Left ventricle myocardium inferior (tissue), 1 donor: ENCODE data around the gene LIMK1. TPM values are rescaled to one million over a fixed set of nuclear protein-coding genes. Genes with fewer than 3 reads are reported as not detected.

Experiments
- DNase-seq: peaks from one replicate; pipeline ENCODE4 v3.0.0-alpha.2; 2020
- H3K27ac ChIP-seq: fragments of 200-600 bp; replicated peaks from 2 replicates; pipeline ENCODE4 v1.8.0; 2021
- H3K27me3 ChIP-seq: fragments of 200-600 bp; 2 replicates; pipeline ENCODE4 v1.8.0; 2021; ENCODE audit warnings: low read depth
- H3K36me3 ChIP-seq: fragments of 200-600 bp; 2 replicates; pipeline ENCODE4 v1.8.0; 2021
- H3K4me1 ChIP-seq: fragments of 200-600 bp; 2 replicates; pipeline ENCODE4 v1.8.0; 2021
- H3K4me3 ChIP-seq: fragments of 200-600 bp; 2 replicates; pipeline ENCODE4 v1.8.0; 2021; ENCODE audit warnings: mild to moderate bottlenecking, moderate library complexity
- H3K9me3 ChIP-seq: fragments of 200-600 bp; replicated peaks from 2 replicates; pipeline ENCODE4 v1.8.0; 2021
- intact Hi-C: fragments of 100-400 bp; cut with micrococcal nuclease; formaldehyde crosslinking; loops from one replicate; pipeline ENCODE4 v1.11.0; 2022
- total RNA-seq: library from RNA; stranded (reverse); fragmentation: NEBNext Ultra II Directional; extraction: Animal tissue kit (Norgen Biotek cat#: 25700); gene quantifications from one replicate; pipeline ENCODE4 v1.2.1, GENCODE V29; 2021
- TF ChIP-seq, protein P1 (sequence below): fragments of 200-600 bp; IDR thresholded peaks from 2 replicates; pipeline ENCODE4 v1.8.0; 2021; ENCODE audit warnings: antibody characterized with exemption, mild to moderate bottlenecking, borderline replicate concordance
- donor health status: DM: no; HTN: yes; CAD: no; lungs with severe emphysema.

The LIMK1 gene
- total RNA-seq, 1 donor from 2014 or later: 10.1 TPM

DNA sequence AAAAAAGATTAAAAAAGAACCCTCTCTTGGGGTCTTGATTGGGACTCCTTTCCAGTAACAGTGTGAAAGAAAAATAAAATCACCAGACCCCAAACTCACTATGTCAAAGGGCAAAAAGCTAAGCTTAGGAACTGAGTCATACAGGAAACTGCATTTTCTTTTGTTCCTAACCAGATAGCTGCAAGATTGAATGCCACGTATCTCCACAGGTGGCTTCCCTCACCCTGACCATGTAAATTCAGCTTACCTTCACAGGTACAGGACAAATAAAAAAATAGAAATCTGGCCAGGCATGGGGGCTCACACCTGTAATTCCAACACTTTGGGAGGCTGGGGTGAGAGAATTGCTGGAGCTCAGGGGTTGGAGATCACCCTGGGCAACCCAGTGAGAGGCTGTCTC is 58.1 kb downstream of the LIMK1 start:
- intact Hi-C loops: no loop called here
- TF ChIP-seq, protein P1, sequence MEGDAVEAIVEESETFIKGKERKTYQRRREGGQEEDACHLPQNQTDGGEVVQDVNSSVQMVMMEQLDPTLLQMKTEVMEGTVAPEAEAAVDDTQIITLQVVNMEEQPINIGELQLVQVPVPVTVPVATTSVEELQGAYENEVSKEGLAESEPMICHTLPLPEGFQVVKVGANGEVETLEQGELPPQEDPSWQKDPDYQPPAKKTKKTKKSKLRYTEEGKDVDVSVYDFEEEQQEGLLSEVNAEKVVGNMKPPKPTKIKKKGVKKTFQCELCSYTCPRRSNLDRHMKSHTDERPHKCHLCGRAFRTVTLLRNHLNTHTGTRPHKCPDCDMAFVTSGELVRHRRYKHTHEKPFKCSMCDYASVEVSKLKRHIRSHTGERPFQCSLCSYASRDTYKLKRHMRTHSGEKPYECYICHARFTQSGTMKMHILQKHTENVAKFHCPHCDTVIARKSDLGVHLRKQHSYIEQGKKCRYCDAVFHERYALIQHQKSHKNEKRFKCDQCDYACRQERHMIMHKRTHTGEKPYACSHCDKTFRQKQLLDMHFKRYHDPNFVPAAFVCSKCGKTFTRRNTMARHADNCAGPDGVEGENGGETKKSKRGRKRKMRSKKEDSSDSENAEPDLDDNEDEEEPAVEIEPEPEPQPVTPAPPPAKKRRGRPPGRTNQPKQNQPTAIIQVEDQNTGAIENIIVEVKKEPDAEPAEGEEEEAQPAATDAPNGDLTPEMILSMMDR: no peak
- DNase-seq: no peak

DNA sequence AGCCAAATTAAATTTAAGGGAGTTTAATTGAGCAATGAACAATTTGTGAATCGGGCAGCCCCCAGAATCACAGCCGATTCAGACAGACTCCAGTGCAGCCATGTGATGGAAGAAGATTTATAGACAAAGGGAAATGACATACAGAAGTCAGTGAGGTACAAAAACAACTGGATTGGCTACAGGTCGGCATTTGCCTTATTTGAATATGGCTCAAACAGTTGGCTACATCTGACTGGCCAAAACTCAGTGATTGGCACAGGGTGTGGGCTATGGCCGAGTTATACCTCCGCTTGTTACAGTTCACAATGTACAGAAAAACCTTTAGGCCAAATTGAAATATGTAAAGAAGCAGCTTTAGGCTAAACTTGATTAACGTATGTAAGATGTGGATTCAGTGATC is 59.8 kb downstream of the LIMK1 start:
- peaks cover 8% of the 10 kb centered on the region for H3K4me1 ChIP-seq
- no peak for DNase-seq
- peaks cover 3% of the 10 kb centered on the region for H3K9me3 ChIP-seq
- H3K27me3 ChIP-seq: no peaks in the 10 kb centered on the region
- H3K27ac ChIP-seq: no peak overlapping the region
- TF ChIP-seq, protein P1: no peak
- intact Hi-C loops: no loop called here
- H3K4me3 ChIP-seq: no peak overlapping the region
- H3K36me3 ChIP-seq: no peaks in the 10 kb centered on the region

More for the DNA sequence above, 58.1 kb downstream of the LIMK1 start:
- Histone ChIP-seq H3K27ac (no peak overlapping the region), H3K4me1 (peaks cover 8% of the 10 kb centered on the region), H3K27me3 (no peaks in the 10 kb centered on the region), H3K4me3 (no peak overlapping the region), H3K9me3 (peaks cover 3% of the 10 kb centered on the region), H3K36me3 (no peaks in the 10 kb centered on the region)

DNA sequence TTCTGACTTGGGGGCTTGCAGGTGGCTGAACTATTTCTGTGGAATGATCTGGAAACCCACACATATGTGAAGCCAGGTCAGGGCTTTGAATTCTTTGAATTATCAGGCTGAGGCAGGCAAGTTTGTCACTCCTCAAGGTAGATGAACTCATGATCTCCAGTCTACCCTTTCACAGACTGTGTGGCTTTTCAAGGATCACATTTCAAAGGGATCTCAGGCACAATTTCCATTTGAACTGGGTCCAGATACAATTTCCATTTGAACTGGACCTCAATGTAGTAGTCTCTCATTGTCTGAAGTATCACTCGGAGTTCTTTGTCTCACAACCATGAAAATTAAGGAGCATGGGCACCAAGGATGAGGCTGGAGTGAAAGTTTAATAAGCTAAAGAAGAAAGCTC is 64.9 kb downstream of the LIMK1 start:
- H3K4me1 ChIP-seq: no peaks in the 10 kb centered on the region
- TF ChIP-seq, protein P1: no peak
- intact Hi-C loops: no loop called here

DNA sequence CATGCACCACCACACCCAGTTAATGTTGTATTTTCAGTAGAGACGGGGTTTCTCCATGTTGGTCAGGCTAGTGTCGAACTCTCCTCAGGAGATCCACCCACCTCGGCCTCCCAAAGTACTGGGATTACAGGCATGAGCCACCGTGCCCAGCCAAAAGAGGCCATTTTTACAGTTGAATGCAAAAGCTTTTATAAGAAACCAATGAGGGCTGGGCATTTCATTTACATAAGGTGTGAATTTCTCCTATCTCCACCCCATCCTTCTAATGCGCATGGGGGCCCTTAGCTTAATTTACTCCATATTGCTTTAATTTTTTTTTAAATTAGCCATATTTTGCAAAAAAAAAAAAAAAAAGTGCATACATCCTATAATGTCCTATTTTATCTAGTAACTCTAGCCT is 65.5 kb downstream of the LIMK1 start:
- Histone ChIP-seq H3K27me3 (no peaks in the 10 kb centered on the region), H3K4me3 (no peak overlapping the region), H3K36me3 (no peaks in the 10 kb centered on the region), H3K27ac (no peak overlapping the region), H3K4me1 (no peaks in the 10 kb centered on the region), H3K9me3 (peaks cover 3% of the 10 kb centered on the region)
- intact Hi-C loops: no loop called here
- DNase-seq: no peak
- TF ChIP-seq, protein P1: no peak

More for the DNA sequence above, 64.9 kb downstream of the LIMK1 start:
- peaks cover 3% of the 10 kb centered on the region for H3K9me3 ChIP-seq
- no peak overlapping the region for H3K4me3 ChIP-seq
- H3K27me3 ChIP-seq: no peaks in the 10 kb centered on the region
- no peaks in the 10 kb centered on the region for H3K36me3 ChIP-seq
- no peak for DNase-seq
- no peak overlapping the region for H3K27ac ChIP-seq

DNA sequence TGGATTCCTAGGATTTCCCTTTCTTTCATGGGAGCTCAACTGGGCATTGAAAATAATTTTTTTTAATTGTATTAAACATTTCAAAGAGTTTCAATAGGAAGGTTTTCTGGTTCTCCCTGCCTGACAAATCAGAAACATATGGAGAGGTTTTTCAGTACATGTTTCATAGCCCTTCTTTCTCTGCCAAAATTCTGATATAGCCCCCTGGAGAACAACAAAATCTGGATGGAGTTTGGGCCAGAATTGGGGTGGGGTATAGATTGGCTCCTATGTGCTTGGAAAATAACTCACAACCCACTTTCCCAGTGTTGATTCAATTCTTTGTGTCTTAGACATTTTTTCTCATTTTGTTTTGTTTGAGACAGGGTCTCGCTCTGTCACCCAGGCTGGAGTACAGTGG is 66.0 kb downstream of the LIMK1 start:
- Histone ChIP-seq H3K4me1 (no peaks in the 10 kb centered on the region), H3K4me3 (no peak overlapping the region), H3K27ac (no peak overlapping the region), H3K27me3 (no peaks in the 10 kb centered on the region), H3K36me3 (no peaks in the 10 kb centered on the region), H3K9me3 (peaks cover 3% of the 10 kb centered on the region)
- intact Hi-C loops: no loop called here
- no peak for DNase-seq
- TF ChIP-seq, protein P1: no peak

DNA sequence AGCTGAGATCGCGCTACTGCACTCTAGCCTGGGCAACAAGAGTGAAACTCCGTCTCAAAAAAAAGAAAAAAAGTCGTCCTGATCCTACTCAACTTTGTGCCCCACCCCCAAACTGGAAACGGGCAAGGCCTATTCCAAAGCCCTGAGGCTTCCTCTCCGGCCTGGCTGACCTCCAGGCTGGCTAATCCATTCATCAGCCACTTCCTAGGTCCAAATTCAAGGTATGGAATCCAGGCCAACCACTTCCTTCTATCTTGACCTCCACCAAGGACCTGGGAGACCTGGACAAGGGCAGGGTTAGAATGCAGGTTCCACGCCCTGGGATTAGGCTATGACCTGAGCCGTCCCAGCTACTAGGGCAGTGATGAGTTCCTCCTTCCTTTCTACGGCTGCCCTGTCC is 70.1 kb downstream of the LIMK1 start:
- TF ChIP-seq, protein P1: no peak
- H3K9me3 ChIP-seq: no peaks in the 10 kb centered on the region
- H3K36me3 ChIP-seq: no peaks in the 10 kb centered on the region
- H3K27me3 ChIP-seq: no peaks in the 10 kb centered on the region
- H3K4me3 ChIP-seq: no peak overlapping the region
- H3K4me1 ChIP-seq: no peaks in the 10 kb centered on the region
- intact Hi-C loops: no loop called here
- no peak overlapping the region for H3K27ac ChIP-seq
- no peak for DNase-seq
